Mucosa of descending colon (tissue), 3 donors: ENCODE results near the gene SCN4B. TPM values are rescaled to one million over a fixed set of nuclear protein-coding genes. Genes with fewer than 3 reads are reported as not detected.

Experiments used
- ATAC-seq: fragments of 200-7000 bp; cut with Tn5 transposase; one replicate; pipeline ENCODE4 v1.9.1; 2020; ENCODE audit warnings: mild to moderate bottlenecking, moderate library complexity
- DNase-seq, 3 donors: peaks; one replicate each; pipeline ENCODE4 v3.0.0-alpha.2; 2020
- H3K36me3 ChIP-seq: fragments of 200-600 bp; one replicate; pipeline ENCODE4 v1.8.0; 2021; ENCODE audit warnings: low read depth, mild to moderate bottlenecking
- H3K4me1 ChIP-seq: fragments of 200-600 bp; one replicate; pipeline ENCODE4 v1.8.0; 2021; ENCODE audit warnings: low read depth, mild to moderate bottlenecking
- H3K4me3 ChIP-seq: fragments of 200-600 bp; one replicate; pipeline ENCODE4 v1.8.0; 2021; ENCODE audit warnings: mild to moderate bottlenecking
- H3K9me3 ChIP-seq: fragments of 200-600 bp; one replicate; pipeline ENCODE4 v1.8.0; 2021; ENCODE audit warnings: mild to moderate bottlenecking
- intact Hi-C, 2 donors: fragments of 100-400 bp; cut with DNase I in 1 of 2; cut with micrococcal nuclease in 1 of 2; formaldehyde crosslinking; loops; one replicate each; pipeline versions ENCODE4 v1.11.0 to v1.11.1; 2022; cut with DNase I, micrococcal nuclease
- total RNA-seq, 3 donors: library from RNA; stranded (reverse); fragmentation: NEBNext Ultra II Directional in 2 of 3; extraction: Animal tissue kit (Norgen Biotek cat#: 25700) in 2 of 3; gene quantifications; one replicate each; pipeline versions ENCODE4 v1.2.1 to v1.2.4, GENCODE V29; 2021 to 2023
- TF ChIP-seq, protein P1 (sequence below): fragments of 200-600 bp; IDR thresholded peaks from one replicate; pipeline ENCODE4 v1.8.0; 2022; ENCODE audit warnings: antibody characterized with exemption, mild to moderate bottlenecking
- donor health status: DM: no; HTN: no; CAD: no; lungs with moderate emphysema.
- donor health status: DM: no; HTN: no; CAD: no.
- donor health status: DM: no; HTN: yes; CAD: no.

SCN4B gene
- total RNA-seq, 3 donors from 2014 or later = 1.0 to 2.6 (median 1.2) TPM

DNA sequence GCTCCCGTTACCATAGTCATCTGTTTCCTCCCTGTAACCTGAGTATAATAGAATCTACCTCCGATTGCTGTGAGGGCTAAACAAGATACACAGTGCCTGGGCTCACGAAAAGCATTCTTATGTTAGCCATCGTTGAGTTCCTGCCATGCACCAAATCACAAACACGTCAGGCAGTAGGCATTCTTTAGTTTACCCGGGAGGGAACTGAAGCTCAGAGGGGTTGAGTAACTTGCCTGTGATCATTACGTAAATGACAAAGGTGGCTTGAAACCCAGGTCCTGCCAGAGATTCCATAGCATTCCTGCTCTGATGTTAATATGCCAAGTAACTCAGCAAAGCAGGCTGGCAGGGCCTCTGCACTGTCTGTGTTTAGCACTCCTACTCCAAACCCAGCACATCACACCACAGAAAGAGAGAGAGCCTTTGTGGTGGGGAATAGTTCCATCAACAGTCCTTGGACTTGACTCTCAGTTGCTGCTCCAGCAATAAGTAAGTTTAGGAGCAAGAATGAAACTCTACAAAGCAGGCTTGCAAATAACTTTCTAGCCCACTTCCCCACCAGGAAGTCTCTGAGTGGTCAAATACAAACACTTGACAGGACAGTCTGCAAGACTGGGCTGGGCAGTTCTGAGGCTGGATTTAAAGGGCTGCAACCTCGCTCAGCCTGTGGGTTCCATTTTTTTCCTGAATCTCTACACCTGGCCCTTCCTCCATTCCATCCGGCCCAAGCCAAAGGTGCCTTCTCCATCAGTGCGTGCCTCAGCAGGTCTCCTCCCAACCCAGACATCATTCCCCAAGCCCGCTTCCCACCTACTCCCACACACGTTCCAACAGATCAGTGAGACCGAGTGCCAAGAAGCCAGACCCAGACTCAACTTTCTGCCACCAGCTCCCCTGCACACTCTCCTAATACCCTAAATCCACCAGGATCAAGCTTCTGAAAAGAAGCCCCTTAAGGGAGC is 22.7 kb upstream of the SCN4B start:
- no peaks in the 10 kb centered on the region for H3K36me3 ChIP-seq
- no peaks in the 10 kb centered on the region for H3K9me3 ChIP-seq
- peaks cover 7% of the 10 kb centered on the region for H3K4me1 ChIP-seq
- TF ChIP-seq, protein P1, sequence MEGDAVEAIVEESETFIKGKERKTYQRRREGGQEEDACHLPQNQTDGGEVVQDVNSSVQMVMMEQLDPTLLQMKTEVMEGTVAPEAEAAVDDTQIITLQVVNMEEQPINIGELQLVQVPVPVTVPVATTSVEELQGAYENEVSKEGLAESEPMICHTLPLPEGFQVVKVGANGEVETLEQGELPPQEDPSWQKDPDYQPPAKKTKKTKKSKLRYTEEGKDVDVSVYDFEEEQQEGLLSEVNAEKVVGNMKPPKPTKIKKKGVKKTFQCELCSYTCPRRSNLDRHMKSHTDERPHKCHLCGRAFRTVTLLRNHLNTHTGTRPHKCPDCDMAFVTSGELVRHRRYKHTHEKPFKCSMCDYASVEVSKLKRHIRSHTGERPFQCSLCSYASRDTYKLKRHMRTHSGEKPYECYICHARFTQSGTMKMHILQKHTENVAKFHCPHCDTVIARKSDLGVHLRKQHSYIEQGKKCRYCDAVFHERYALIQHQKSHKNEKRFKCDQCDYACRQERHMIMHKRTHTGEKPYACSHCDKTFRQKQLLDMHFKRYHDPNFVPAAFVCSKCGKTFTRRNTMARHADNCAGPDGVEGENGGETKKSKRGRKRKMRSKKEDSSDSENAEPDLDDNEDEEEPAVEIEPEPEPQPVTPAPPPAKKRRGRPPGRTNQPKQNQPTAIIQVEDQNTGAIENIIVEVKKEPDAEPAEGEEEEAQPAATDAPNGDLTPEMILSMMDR = no peak
- intact Hi-C loops = no loop called here
- H3K4me3 ChIP-seq = no peak overlapping the region
- ATAC-seq (peak; percentile 17), DNase-seq (no peak)

DNA sequence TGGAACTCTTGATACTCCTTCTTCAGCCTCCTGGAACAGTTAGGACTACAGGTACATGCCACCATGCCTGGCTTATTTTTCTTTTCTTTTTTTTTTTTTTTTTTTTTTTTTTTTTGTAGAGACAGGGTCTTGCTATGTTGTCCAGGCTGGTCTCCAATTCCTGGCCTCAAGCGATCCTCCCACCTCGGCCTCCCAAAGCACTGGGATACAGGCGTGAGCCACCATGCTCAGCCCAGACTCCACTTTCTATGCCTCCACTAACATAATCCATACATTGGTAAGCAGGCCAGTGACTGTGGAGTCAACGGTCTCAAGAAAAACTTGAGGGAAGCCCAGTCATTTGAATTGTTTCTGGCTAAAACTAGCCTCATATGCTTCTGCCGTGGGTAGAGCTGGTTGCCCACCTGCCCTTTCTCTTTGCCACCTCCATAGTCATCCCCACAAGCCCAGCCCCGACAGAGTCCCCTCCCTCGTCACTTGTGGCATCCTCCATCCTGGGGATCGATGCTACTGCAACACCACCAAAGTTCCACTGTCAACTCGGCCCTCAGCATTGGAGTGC is 21.5 kb upstream of the SCN4B start:
- intact Hi-C loops = no loop called here
- TF ChIP-seq, protein P1 = no peak
- Histone ChIP-seq H3K4me1 (peaks cover 7% of the 10 kb centered on the region), H3K4me3 (no peak overlapping the region), H3K36me3 (no peaks in the 10 kb centered on the region), H3K9me3 (no peaks in the 10 kb centered on the region)
- ATAC-seq = no peak
- no peak for DNase-seq

DNA sequence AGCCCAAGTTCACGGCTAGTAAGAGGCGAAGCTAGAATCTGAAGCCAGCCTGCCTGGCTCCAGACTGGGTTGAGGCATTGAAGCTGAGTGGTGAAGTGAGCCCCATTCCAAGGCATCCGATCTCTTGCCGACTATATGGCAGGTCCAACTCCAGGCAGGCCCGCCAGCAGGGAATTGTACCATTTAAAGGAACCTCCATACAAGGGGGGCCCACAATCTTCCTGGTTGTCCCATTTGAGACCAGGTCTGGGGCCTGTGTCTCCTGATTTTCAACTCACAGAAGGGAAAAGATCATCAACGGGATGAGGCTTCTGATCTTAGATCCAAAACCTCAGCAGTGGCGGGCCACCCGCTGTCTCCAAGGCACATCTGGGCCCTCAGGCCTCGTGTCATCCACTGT is 19.7 kb upstream of the SCN4B start:
- no peak for ATAC-seq
- TF ChIP-seq, protein P1 = no peak
- DNase-seq = no peak
- Histone ChIP-seq H3K36me3 (no peaks in the 10 kb centered on the region), H3K4me3 (no peak overlapping the region), H3K4me1 (peaks cover 7% of the 10 kb centered on the region), H3K9me3 (no peaks in the 10 kb centered on the region)
- intact Hi-C loops = no loop called here

DNA sequence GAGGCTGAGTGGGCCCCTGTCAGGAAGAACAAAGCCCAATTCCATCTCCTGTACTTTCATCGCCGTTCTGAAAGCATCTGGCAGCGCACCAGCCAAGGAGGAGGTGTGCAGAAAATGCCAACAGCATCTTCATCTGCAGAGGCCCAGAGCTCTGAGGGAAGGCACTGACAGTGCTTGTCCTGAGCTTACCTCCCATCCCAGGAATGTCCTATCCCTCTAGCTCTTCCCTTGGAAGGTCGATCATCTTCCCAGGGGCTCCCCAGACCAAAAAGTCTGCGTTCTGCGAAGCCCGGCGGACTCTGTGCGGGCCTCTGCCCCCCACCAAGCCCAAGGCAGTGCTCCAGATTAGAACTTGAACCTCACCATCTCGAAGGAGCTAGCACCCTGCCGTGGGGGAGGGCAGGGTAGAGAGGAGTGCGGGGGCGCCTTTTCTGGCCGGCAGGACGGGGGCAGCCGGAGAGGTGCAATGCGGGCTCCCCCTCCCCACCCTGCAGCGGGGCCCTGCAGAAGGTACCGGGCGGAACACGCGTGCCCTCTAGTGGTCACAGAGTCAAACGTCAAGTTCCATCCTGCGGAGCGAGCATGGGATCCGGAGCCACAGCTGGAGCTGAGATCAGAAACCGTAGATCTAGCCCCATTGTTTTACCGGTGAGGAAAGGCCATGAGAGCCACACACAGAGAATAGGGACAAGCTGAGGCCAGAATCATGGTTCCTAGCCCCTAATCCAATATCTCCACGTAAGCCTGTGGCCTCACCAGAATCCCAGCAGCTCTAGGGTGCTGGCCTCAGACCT is 18.8 kb upstream of the SCN4B start:
- peak; percentile 71 for DNase-seq
- peaks cover 7% of the 10 kb centered on the region for H3K4me1 ChIP-seq
- TF ChIP-seq, protein P1 = peak; percentile 80
- ATAC-seq = peak; percentile 87
- intact Hi-C loops = no loop called here
- H3K4me3 ChIP-seq = no peak overlapping the region
- H3K9me3 ChIP-seq = no peaks in the 10 kb centered on the region
- H3K36me3 ChIP-seq = no peaks in the 10 kb centered on the region

DNA sequence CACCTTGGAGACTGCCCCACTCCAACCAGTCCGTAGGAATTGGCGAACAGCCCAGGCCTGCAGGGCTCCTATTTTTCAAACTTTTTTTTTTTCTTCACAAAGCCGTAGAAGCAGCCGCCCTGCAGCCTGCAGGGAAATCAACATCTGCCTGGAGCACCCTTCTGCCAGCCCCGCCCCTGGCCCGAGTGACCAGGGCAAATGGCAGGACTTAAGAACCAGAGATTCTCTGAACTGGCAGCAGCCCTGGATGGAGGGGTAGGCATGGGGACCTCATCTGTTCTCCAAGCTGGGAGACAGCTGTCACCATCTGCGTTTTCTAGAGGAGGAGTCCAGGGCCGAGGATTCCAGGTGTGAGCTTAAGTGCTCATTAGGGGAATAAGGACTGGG is 18.3 kb upstream of the SCN4B start:
- intact Hi-C loops = no loop called here
- TF ChIP-seq, protein P1 = no peak
- no peaks in the 10 kb centered on the region for H3K36me3 ChIP-seq
- H3K4me3 ChIP-seq = no peak overlapping the region
- no peaks in the 10 kb centered on the region for H3K9me3 ChIP-seq
- H3K4me1 ChIP-seq = peaks cover 7% of the 10 kb centered on the region
- no peak for DNase-seq
- no peak for ATAC-seq
